Vagina (tissue), 2 donors: ENCODE data around the gene DLX1.

Experiments
- POLR2A ChIP-seq, 2 donors: fragments of 450-650 bp; IDR thresholded peaks; one replicate each; pipeline ENCODE4 v1.6.1; 2017; ENCODE audit warnings: antibody characterized with exemption in 2 of 2, mild to moderate bottlenecking in 2 of 2, moderate library complexity in 2 of 2
- POLR2AphosphoS5 ChIP-seq, 2 donors: sonication (generic); formaldehyde crosslinking; IDR thresholded peaks; one replicate each; pipeline ENCODE4 v1.9.0; 2017; ENCODE audit warnings: antibody characterized with exemption in 2 of 2, mild to moderate bottlenecking in 2 of 2, low read depth in 1 of 2; ENCODE audit not compliant: insufficient read depth in 1 of 2
- TF ChIP-seq, protein P1 (sequence below), 3 experiments: fragments of 450-650 bp in 2 of 3; fragments of 200-600 bp in 1 of 3; sonication (generic) in 1 of 3; IDR thresholded peaks; one replicate each; pipeline ENCODE4 v1.5.1; 2017 to 2019; ENCODE audit warnings: antibody characterized with exemption in 3 of 3, mild to moderate bottlenecking in 2 of 3, moderate library complexity in 2 of 3

DNA sequence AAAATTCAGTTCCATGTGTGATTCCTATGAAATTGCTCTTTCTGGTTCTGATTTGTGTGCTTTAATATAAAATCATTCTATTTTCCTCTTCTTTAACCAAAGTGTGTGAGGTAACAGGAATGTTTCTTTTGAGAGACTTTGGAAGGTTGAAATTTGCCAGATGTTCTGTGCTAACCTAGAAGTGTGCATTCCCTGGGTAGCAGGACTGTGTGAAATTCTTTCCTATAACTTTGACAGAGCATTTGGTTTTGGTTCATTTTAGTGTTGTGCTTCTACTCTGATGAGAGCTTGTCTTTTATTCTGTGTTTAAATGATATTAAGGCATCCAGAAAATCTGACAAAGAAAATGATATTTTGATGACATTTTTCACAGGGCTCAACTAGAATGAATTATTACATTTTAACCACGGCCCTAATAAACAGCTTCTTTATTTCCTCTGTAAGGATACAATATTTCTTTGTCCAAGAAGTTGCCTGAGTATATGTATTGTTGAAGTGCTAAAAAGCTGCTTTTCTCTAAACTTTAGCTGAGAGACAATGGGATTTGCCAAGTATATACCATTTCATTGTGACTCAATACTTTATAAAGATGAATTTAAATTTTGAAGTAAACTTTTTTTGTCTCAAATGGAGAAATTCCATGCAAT, 34.7 kb upstream of the DLX1 start:
- TF ChIP-seq, protein P1, sequence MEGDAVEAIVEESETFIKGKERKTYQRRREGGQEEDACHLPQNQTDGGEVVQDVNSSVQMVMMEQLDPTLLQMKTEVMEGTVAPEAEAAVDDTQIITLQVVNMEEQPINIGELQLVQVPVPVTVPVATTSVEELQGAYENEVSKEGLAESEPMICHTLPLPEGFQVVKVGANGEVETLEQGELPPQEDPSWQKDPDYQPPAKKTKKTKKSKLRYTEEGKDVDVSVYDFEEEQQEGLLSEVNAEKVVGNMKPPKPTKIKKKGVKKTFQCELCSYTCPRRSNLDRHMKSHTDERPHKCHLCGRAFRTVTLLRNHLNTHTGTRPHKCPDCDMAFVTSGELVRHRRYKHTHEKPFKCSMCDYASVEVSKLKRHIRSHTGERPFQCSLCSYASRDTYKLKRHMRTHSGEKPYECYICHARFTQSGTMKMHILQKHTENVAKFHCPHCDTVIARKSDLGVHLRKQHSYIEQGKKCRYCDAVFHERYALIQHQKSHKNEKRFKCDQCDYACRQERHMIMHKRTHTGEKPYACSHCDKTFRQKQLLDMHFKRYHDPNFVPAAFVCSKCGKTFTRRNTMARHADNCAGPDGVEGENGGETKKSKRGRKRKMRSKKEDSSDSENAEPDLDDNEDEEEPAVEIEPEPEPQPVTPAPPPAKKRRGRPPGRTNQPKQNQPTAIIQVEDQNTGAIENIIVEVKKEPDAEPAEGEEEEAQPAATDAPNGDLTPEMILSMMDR (IDR thresholded peaks at IDR 0.05): no peak
- TF ChIP-seq POLR2AphosphoS5 (IDR thresholded peaks at IDR 0.05; ENCODE audit: insufficient read depth in 1 of 2, low read depth in 1 of 2) (no peak), POLR2A (IDR thresholded peaks at IDR 0.05) (no peak)
